Right lobe of liver (tissue), 4 donors: ENCODE data around the gene MUC5B.

ENCODE experiments used
- POLR2A ChIP-seq: fragments of 450-650 bp; IDR thresholded peaks from one replicate; pipeline ENCODE4 v1.6.1; 2017; ENCODE audit warnings: antibody characterized with exemption, mild to moderate bottlenecking
- TF ChIP-seq, protein P1 (sequence below), 4 donors: fragments of 200-600 bp in 3 of 4; fragments of 450-650 bp in 1 of 4; IDR thresholded peaks; one replicate each; pipeline versions ENCODE4 v1.5.1 to v1.8.0; 2016 to 2022; ENCODE audit warnings: antibody characterized with exemption in 4 of 4, mild to moderate bottlenecking in 2 of 4
- donor health status: DM: no; HTN: no; CAD: no.
- donor health status: DM: no; HTN: no; CAD: no.
- donor health status: DM: no; HTN: yes; CAD: no.

DNA sequence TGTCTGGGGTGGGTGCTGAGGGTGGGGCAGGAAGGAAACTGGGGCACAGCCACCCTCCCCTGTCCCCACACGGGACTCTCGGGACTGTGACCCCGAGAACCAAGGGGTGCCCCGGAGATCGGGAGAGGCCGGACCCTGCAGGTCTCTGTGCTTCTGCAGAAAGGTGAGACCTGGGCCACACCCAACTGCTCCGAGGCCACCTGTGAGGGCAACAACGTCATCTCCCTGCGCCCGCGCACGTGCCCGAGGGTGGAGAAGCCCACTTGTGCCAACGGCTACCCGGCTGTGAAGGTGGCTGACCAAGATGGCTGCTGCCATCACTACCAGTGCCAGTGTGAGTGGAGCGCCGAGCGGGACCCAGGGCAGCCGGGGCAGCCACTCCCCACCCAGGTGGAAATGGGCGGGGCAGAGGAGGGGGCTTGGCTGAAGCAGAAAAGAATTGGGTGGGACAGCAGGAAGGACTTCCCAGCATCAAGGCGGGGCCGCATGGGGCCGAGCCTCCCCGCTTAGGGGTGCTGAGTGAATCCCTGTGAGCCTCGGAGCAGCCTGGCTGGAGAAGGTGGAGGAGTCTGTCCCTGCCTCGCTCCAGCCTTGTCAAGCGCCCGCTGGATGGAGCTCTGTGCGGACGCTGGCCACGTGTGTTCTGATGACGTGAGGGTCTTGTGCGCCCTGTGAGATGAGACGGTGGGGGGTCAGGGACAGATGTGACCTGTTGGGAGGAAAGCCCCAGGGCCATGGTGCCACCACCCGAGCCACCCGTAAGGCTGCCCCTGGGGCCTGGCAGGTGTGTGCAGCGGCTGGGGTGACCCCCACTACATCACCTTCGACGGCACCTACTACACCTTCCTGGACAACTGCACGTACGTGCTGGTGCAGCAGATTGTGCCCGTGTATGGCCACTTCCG, 29.3 kb upstream of the MUC5B start:
- TF ChIP-seq POLR2A = no peak
- TF ChIP-seq, protein P1, sequence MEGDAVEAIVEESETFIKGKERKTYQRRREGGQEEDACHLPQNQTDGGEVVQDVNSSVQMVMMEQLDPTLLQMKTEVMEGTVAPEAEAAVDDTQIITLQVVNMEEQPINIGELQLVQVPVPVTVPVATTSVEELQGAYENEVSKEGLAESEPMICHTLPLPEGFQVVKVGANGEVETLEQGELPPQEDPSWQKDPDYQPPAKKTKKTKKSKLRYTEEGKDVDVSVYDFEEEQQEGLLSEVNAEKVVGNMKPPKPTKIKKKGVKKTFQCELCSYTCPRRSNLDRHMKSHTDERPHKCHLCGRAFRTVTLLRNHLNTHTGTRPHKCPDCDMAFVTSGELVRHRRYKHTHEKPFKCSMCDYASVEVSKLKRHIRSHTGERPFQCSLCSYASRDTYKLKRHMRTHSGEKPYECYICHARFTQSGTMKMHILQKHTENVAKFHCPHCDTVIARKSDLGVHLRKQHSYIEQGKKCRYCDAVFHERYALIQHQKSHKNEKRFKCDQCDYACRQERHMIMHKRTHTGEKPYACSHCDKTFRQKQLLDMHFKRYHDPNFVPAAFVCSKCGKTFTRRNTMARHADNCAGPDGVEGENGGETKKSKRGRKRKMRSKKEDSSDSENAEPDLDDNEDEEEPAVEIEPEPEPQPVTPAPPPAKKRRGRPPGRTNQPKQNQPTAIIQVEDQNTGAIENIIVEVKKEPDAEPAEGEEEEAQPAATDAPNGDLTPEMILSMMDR (IDR thresholded peaks at IDR 0.05) = no peak
